Urothelium cell line (cell line): ENCODE data around the gene GLTPD2.
"Not testable (repeated sequence)": the region's sequence is repeated elsewhere in the genome, so short reads cannot be mapped to it uniquely, and the experiment has no call there.

Source experiments
- DNase-seq: peaks from one replicate; pipeline ENCODE4 v3.0.0; 2011; ENCODE audit warnings: low spot score, mixed read lengths
- FAIRE-seq: peaks from 2 replicates; lab custom pipeline; 2011; peaks lifted over from hg19 to GRCh38; lab: Jason Lieb, UNC

Gene GLTPD2

GRCh38 chr17:4806777-4807604, 18.2 kb downstream of the GLTPD2 start, which contains the start of gene PLD2:
PLD2 (plus strand) TSS chr17:4807152; CDS start chr17:4807773, 621 bp downstream.
- peak; percentile 95 for DNase-seq
- FAIRE-seq = no peak

GRCh38 chr17:4807605-4808377, 19.0 kb downstream of the GLTPD2 start:
- FAIRE-seq = no peak

GRCh38 chr17:4808378-4808767, 19.6 kb downstream of the GLTPD2 start:
- no peak for FAIRE-seq
- no peak for DNase-seq

More at GRCh38 chr17:4807605-4808377, 19.0 kb downstream of the GLTPD2 start:
- DNase-seq = no peak

DNA sequence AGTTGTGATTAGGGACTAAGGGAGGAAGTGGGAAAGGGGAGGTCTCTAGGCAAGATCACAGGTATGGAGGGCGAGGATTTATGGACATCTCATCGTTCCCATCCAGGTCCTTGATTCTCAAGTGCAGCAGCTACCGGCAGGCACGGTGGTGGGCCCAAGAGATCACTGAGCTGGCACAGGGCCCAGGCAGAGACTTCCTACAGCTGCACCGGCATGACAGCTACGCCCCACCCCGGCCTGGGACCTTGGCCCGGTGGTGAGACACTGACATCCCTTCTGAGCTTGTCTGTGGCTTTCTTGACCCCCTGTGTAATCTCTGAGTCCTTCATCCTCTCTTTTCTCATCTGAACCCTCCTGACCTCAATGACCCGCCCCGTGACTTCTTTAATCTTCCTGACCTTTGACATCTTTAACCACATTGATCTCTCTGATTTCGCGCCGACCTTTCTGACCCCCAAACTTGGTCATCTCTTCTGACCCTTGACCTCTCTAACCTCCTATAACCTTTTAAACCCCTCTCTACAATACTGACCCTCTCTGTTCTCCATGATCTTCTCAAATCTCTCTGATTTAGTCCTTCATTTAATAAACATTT, 22.0 kb downstream of the GLTPD2 start:
- DNase-seq (no peak), FAIRE-seq (no peak)

GRCh38 chr17:4811471-4811870, 22.7 kb downstream of the GLTPD2 start:
- DNase-seq (no peak), FAIRE-seq (no peak)

DNA sequence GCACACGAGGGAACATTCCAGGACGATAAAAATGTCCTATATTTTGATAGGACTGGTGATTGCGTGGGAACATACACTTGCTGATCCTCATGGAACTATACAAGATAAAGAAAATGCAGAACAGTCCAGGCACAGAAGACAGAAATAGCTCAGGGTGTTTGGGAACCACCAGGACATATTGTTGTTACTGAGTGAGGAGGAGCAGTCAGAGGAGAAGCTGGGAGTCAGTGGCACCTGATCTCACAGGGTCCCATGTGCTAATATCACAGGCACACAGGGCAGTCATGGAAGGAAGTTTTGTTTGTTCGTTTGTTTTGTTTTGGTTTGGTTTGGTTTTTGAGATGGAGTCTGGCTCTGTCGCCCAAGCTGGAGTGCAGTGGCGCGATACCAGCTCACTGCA, 23.9 kb downstream of the GLTPD2 start:
- FAIRE-seq = no peak

DNA sequence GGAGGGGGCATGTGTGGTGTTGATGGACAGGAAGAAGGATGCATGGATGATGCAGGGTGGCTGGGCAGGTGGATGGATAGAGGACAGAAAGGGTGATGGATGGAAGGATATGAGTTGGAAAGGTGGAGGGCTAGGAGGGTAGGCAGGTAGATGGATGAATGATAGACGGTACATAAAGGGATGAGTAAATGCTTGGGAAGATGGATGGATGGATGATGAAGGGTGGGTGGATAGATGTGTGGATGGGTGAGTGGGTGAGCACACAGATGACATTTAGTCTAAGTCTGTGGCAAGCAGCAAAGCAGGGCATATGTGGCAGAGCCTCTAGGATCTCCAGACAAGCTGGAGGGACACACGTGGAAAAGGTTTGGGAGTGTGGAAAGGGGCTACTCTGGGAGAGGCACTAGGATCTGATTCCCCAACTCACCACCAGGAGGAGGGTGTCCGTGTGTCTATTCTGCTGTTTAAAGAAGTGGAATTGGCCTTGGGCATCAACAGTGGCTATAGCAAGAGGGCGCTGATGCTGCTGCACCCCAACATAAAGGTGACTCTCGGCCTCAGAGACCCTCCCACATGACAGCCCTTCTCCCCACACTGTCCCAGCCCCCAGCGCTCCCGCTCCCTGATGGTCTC, 26.4 kb downstream of the GLTPD2 start:
- DNase-seq (no peak), FAIRE-seq (no peak)

More for the DNA sequence above, 23.9 kb downstream of the GLTPD2 start:
- DNase-seq = no peak

DNA sequence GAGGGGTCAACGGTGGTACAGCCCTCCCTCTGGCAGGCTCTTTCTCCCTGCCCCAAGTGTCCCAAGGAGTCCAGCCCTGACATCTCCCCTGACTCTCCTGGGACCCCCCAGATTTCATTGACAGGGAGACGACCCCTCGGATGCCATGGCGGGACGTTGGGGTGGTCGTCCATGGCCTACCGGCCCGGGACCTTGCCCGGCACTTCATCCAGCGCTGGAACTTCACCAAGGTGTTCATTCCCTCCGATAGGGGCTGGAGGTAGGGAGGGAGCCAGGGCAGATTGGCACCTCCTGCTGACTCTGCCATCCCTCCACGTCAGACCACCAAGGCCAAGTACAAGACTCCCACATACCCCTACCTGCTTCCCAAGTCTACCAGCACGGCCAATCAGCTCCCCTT, 28.1 kb downstream of the GLTPD2 start:
- DNase-seq = no peak
- FAIRE-seq = no peak

GRCh38 chr17:4818276-4818675, 29.5 kb downstream of the GLTPD2 start:
- no peak for FAIRE-seq
- no peak for DNase-seq

DNA sequence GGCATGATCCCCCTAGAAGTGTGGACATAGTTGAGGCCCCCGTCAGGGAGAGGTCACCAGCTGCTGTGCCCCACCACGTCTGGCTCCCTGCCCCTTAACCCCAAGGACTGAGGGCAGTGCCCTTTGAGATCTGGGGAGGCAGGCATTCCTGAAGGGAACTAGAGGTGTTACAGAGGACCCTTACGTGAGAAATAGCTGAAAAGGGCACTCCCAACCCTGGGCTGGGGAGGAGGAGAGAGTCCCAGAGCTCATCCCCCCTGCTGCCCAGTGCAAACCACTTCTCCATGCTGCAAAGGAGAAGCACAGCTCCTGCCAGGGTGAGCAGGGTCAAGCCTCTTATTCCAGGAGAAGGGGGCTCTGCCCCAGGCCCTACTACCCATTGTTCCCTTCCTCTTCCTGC, 34.1 kb downstream of the GLTPD2 start:
- no peak for FAIRE-seq
- DNase-seq = no peak

- DNase-seq (no peak), FAIRE-seq (no peak)
These were observed 34.8 kb downstream of the GLTPD2 start for GRCh38 chr17:4823373-4824089.

GRCh38 chr17:4827399-4827798, 38.6 kb downstream of the GLTPD2 start:
- no peak for FAIRE-seq
- DNase-seq = no peak

DNA sequence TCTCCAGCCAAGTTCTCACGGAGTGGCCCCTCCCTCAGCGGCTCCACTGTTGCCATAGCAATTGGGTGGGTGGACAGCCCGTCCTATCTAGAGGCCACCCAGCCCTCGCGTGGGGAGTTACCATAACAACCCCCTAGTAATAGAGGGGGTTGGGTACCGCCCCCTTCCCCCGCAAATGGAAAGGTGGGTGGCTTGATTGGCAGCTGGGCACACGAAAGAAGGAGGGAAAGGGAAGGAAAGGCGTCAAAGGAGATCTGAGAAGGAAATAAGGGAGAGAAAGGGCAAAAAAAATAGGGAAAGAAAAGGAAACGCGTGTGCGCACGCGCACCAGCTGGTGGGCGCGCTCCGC, 44.0 kb downstream of the GLTPD2 start:
- DNase-seq, FAIRE-seq: not testable (repeated sequence)

DNA sequence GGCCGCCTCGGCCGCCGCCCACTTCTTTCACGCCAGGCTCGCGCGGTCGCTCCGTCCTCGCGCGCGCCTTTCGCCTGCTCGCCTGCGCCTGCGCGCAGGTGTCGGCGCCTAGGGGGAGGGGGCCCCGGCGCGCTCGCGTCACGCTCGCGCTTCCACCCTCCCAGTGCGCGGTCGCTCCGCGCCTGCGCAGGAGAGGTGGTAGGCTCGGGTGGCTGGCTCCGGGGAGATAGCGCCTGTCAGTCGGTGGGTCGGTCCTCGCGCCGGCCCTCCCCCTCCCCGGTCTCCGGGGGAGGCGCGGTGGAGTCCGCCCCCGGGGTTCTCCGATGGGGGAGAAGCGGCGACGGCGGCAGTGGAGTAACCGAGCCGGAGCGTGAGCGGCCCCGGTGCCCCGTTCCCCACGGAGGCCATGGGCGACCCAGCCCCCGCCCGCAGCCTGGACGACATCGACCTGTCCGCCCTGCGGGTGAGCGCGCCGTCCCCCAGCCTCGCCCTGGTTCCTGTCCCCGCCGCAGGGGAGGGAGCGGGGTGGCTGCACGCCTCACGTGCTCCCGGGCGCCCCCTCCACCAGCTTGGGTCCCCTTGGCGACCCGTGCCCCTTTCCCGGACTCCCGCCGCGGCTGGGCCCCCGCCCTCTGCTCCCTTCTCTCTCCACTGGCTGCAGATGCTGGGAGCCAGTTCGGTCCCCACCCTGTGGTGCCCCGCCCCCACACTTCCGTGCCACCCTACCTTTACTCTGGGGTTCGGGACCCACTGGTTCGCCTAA, 44.6 kb downstream of the GLTPD2 start, which contains the start of gene MINK1:
MINK1 (plus strand) TSS at position 163 of the 763 bp plus-strand sequence; CDS start at position 407, 244 bp downstream.
- no peak for FAIRE-seq
- DNase-seq = peak; percentile 96

- FAIRE-seq (no peak), DNase-seq (peak; percentile 13)
These were observed 45.3 kb downstream of the GLTPD2 start for GRCh38 chr17:4833941-4834680.

GRCh38 chr17:4834681-4835020, 45.9 kb downstream of the GLTPD2 start:
- no peak for FAIRE-seq
- no peak for DNase-seq

DNA sequence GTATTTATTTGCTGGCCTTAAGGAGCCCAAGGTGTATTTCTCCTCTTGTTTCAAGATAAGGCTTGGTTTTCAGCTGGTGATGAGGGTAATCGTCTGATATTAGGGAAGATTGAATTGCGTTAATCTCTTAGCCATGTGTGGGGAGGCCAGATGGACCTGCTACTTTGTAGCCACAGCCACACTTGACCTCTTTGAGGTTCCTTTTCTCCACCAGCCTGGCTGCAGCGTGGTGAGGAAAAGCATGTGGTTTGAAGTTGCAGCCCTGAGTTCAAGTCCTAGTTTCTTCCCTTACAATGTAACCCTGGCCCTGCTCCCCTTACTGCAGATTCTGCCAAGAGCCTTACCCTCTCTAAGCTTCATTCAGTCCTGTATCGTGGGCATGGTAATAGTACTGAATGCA, 47.5 kb downstream of the GLTPD2 start:
- DNase-seq = no peak
- FAIRE-seq = no peak

GRCh38 chr17:4837471-4838308, 48.9 kb downstream of the GLTPD2 start:
- FAIRE-seq = no peak

More at GRCh38 chr17:4837471-4838308, 48.9 kb downstream of the GLTPD2 start:
- DNase-seq = no peak
